WTC11 (cell line): ENCODE measurements around the gene SLC2A9. TPM values are rescaled to one million over a fixed set of nuclear protein-coding genes. Genes with fewer than 3 reads are reported as not detected.

Experiments
- ATAC-seq: fragments of 200-7000 bp; cut with Tn5 transposase; 2 replicates; pipeline ENCODE4 v1.10.0; 2021; ENCODE audit warnings: mild to moderate bottlenecking, moderate library complexity
- CTCF ChIA-PET: fragments of 300-600 bp; sonication (Branson Sonifier 250); formaldehyde crosslinking; loops from one replicate; lab custom pipeline; 2021; ENCODE audit warnings: antibody characterized with exemption; lab: Charles Lee
- POLR2A ChIA-PET: fragments of 350-600 bp; sonication (Branson Sonifier 250); formaldehyde crosslinking; loops from one replicate; lab custom pipeline; 2021; ENCODE audit warnings: antibody characterized with exemption; lab: Charles Lee
- DNase-seq: peaks from one replicate; pipeline ENCODE4 v3.0.0; 2021; ENCODE audit warnings: low spot score
- H3K27ac Mint-ChIP-seq: 2 replicates; pipeline ENCODE4 v1.8.0; 2021; ENCODE audit warnings: mixed read lengths
- H3K27me3 Mint-ChIP-seq: 2 replicates; pipeline ENCODE4 v1.8.0; 2021; ENCODE audit warnings: low read depth, mild to moderate bottlenecking, moderate library complexity, mixed read lengths
- H3K36me3 Mint-ChIP-seq: 2 replicates; pipeline ENCODE4 v1.8.0; 2021; ENCODE audit warnings: mixed read lengths
- H3K4me1 Mint-ChIP-seq: 2 replicates; pipeline ENCODE4 v1.8.0; 2022; ENCODE audit warnings: mixed read lengths
- H3K4me3 Mint-ChIP-seq: 2 replicates; pipeline ENCODE4 v1.8.0; 2021; ENCODE audit warnings: mild to moderate bottlenecking, moderate library complexity, mixed read lengths
- H3K9me3 Mint-ChIP-seq: 2 replicates; pipeline ENCODE4 v1.8.0; 2021; ENCODE audit warnings: mixed read lengths
- CDX4 ChIP-seq: fragments of 250-450 bp; sonication (Bioruptor Pico); IDR thresholded peaks from 2 replicates; pipeline ENCODE4 v1.9.0; 2021; ENCODE audit warnings: moderate library complexity, mild to moderate bottlenecking, inconsistent platforms, borderline replicate concordance
- EMX1 ChIP-seq: fragments of 250-450 bp; sonication (Bioruptor Pico); IDR thresholded peaks from 2 replicates; pipeline ENCODE4 v1.8.0; 2021; ENCODE audit warnings: mild to moderate bottlenecking
- GABPB1 ChIP-seq: sonication (generic); formaldehyde crosslinking; IDR thresholded peaks from 2 replicates; pipeline ENCODE4 v1.8.1; 2023; ENCODE audit warnings: mild to moderate bottlenecking, missing genetic modification reagents
- HMGXB4 ChIP-seq: sonication (generic); formaldehyde crosslinking; IDR thresholded peaks from 2 replicates; pipeline ENCODE4 v1.8.1; 2023; ENCODE audit warnings: mild to moderate bottlenecking, moderate library complexity, missing genetic modification reagents
- MAX ChIP-seq: sonication (generic); formaldehyde crosslinking; IDR thresholded peaks from 2 replicates; pipeline ENCODE4 v1.8.0; 2022; ENCODE audit warnings: mild to moderate bottlenecking, missing genetic modification reagents
- MYBL2 ChIP-seq: sonication (generic); formaldehyde crosslinking; IDR thresholded peaks from 2 replicates; pipeline ENCODE4 v1.8.1; 2023; ENCODE audit warnings: mild to moderate bottlenecking, moderate library complexity, missing genetic modification reagents
- NR2C2 ChIP-seq: sonication (generic); formaldehyde crosslinking; IDR thresholded peaks from 2 replicates; pipeline ENCODE4 v1.8.0; 2022; ENCODE audit warnings: mild to moderate bottlenecking, missing genetic modification reagents
- PRDM15 ChIP-seq: sonication (generic); formaldehyde crosslinking; IDR thresholded peaks from 2 replicates; pipeline ENCODE4 v1.8.0; 2022; ENCODE audit warnings: missing genetic modification reagents
- SOX15 ChIP-seq: fragments of 250-450 bp; sonication (Bioruptor Pico); IDR thresholded peaks from 2 replicates; pipeline ENCODE4 v1.9.0; 2021; ENCODE audit warnings: mild to moderate bottlenecking
- ZNF219 ChIP-seq: sonication (generic); formaldehyde crosslinking; IDR thresholded peaks from 2 replicates; pipeline ENCODE4 v1.8.0; 2023; ENCODE audit warnings: missing genetic modification reagents, mild to moderate bottlenecking, borderline replicate concordance
- ZNF281 ChIP-seq: sonication (generic); formaldehyde crosslinking; IDR thresholded peaks from 2 replicates; pipeline ENCODE4 v1.8.0; 2023; ENCODE audit warnings: mild to moderate bottlenecking, missing genetic modification reagents
- ZNF396 ChIP-seq: fragments of 250-450 bp; sonication (Bioruptor Pico); IDR thresholded peaks from 2 replicates; pipeline ENCODE4 v1.8.0; 2021; ENCODE audit warnings: mild to moderate bottlenecking, moderate library complexity, borderline replicate concordance
- ZNF512 ChIP-seq: sonication (generic); formaldehyde crosslinking; IDR thresholded peaks from 2 replicates; pipeline ENCODE4 v1.8.1; 2022; ENCODE audit warnings: missing genetic modification reagents, borderline replicate concordance
- total RNA-seq: library from RNA; stranded (reverse); gene quantifications from 3 replicates; pipeline ENCODE4 v1.2.3, GENCODE V29; 2021

The SLC2A9 gene
- total RNA-seq, 1 experiment from 2014 or later, result not detected

GRCh38 chr4:9859810-9860209, 161.5 kb downstream of the SLC2A9 start:
- peaks cover 4% of the 10 kb centered on the region; the same call in 1 of the 2 replicates for H3K36me3 Mint-ChIP-seq
- H3K27me3 Mint-ChIP-seq, result peaks cover 2% of the 10 kb centered on the region; the same call in 1 of the 2 replicates
- peaks cover 18% of the 10 kb centered on the region for H3K9me3 Mint-ChIP-seq
- ChIA-PET CTCF (no interaction called here), POLR2A (no interaction called here)
- no peak for ATAC-seq
- no peaks in the 10 kb centered on the region for H3K4me1 Mint-ChIP-seq
- TF ChIP-seq HMGXB4 (CRISPR knock-in tag) (no peak), ZNF512 (CRISPR knock-in tag) (no peak), ZNF281 (no peak), CDX4 (CRISPR knock-in tag) (no peak), MYBL2 (CRISPR knock-in tag) (no peak), EMX1 (CRISPR knock-in tag) (no peak), MAX (CRISPR knock-in tag) (no peak), SOX15 (CRISPR knock-in tag) (no peak), GABPB1 (CRISPR knock-in tag) (no peak), ZNF219 (CRISPR knock-in tag) (no peak), ZNF396 (CRISPR knock-in tag) (no peak), PRDM15 (CRISPR knock-in tag) (no peak)
- no peak overlapping the region for H3K27ac Mint-ChIP-seq
- no peak for DNase-seq
- no peak overlapping the region for H3K4me3 Mint-ChIP-seq

GRCh38 chr4:9849538-9849920, 171.8 kb downstream of the SLC2A9 start:
- POLR2A ChIA-PET, result no interaction called here
- no peak overlapping the region for H3K27ac Mint-ChIP-seq
- 0 out of 2 replicates have a peak, but pooled peaks cover 3% of the 10 kb centered on the region for H3K36me3 Mint-ChIP-seq
- H3K9me3 Mint-ChIP-seq, result 0 out of 2 replicates have a peak, but pooled peaks cover 10% of the 10 kb centered on the region
- TF ChIP-seq NR2C2, result no peak
- ATAC-seq (no peak), DNase-seq (no peak)
- H3K4me1 Mint-ChIP-seq, result peaks cover 4% of the 10 kb centered on the region
- no peak overlapping the region for H3K4me3 Mint-ChIP-seq
- H3K27me3 Mint-ChIP-seq, result no peaks in the 10 kb centered on the region; the same call in 1 of the 2 replicates
- CTCF ChIA-PET, result no interaction called here
